Liver (tissue), 3 donors: Measurements from ENCODE around the gene DOCK1.
"Not testable (repeated sequence)": the region's sequence is repeated elsewhere in the genome, so short reads cannot be mapped to it uniquely, and the experiment has no call there.

Source experiments
- CTCF ChIP-seq: fragments of 150-350 bp; IDR thresholded peaks from 2 replicates; pipeline ENCODE4 v1.5.1; 2017; ENCODE audit warnings: improper control_type of control experiment, low read depth, low read length; ENCODE audit not compliant: missing input control
- EGR1 ChIP-seq, 2 donors: IDR thresholded peaks; 2 replicates each; pipeline ENCODE4 v1.6.1; 2016 to 2018; ENCODE audit warnings: antibody characterized with exemption in 2 of 2, low read depth in 2 of 2
- YY1 ChIP-seq: IDR thresholded peaks from 2 replicates; pipeline ENCODE4 v1.6.1; 2016; ENCODE audit warnings: antibody characterized with exemption, mild to moderate bottlenecking
- TF ChIP-seq, protein P1 (sequence below): IDR thresholded peaks from 2 replicates; pipeline ENCODE4 v1.6.1; 2016; ENCODE audit warnings: antibody characterized with exemption
- donor health status: healthy.
- donor health status: healthy.

DNA sequence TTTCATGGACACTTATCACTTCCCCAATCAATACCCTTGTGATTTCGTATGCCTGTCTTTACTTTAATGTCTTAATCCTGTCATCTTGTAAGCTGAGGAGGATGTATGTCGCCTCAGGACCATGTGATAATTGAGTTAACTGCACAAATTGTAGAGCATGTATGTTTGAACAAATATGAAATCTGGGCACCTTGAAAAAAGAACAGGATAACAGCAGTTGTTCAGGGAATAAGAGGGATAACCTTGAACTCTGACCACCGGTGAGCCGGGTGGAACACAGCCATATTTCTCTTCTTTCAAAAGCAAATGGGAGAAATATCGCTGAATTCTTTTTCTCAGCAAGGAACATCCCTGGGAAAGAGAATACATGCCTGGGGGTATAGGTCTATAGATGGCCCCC, 14.4 kb upstream of the DOCK1 start:
- not testable (repeated sequence) for TF ChIP-seq CTCF; EGR1 (IDR thresholded peaks at IDR 0.05; ENCODE audit: low read depth in 2 of 2); YY1
- TF ChIP-seq, protein P1, sequence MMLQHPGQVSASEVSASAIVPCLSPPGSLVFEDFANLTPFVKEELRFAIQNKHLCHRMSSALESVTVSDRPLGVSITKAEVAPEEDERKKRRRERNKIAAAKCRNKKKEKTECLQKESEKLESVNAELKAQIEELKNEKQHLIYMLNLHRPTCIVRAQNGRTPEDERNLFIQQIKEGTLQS, result not testable (repeated sequence)
